H1 (cell line): ENCODE data around the gene PRKCZ. TPM values are rescaled to one million over a fixed set of nuclear protein-coding genes. Genes with fewer than 3 reads are reported as not detected.

Source experiments
- CTCF ChIA-PET: fragments of 300-600 bp; sonication (Branson Sonifier 250); formaldehyde crosslinking; loops from one replicate; lab custom pipeline; 2021; ENCODE audit not compliant: partially characterized antibody; lab: Charles Lee
- POLR2A ChIA-PET: fragments of 300-600 bp; sonication (Branson Sonifier 250); formaldehyde crosslinking; loops from one replicate; lab custom pipeline; 2021; ENCODE audit warnings: inconsistent platforms; ENCODE audit not compliant: partially characterized antibody; lab: Charles Lee
- DNase-seq, 2 experiments: peaks; one replicate each; pipeline versions ENCODE4 v3.0.0 to v3.0.0-alpha.2; 2010 to 2022; ENCODE audit warnings: low spot score in 2 of 2, low read depth in 1 of 2, mixed read lengths in 1 of 2
- FAIRE-seq: peaks from 2 replicates; lab custom pipeline; 2011; peaks lifted over from hg19 to GRCh38; lab: Jason Lieb, UNC
- H2AFZ ChIP-seq: 2 replicates; pipeline ENCODE4 v1.8.1; 2012; ENCODE audit warnings: low read length, inconsistent platforms
- H2AK5ac ChIP-seq: 2 replicates; pipeline ENCODE4 v1.6.1; 2013; ENCODE audit warnings: low read depth, low read length
- H2BK120ac ChIP-seq: replicated peaks from 2 replicates; pipeline ENCODE3; 2013; ENCODE audit warnings: low read depth, low read length, inconsistent platforms
- H2BK12ac ChIP-seq: 2 replicates; pipeline ENCODE4 v1.6.1; 2013; ENCODE audit warnings: low read depth, low read length
- H2BK15ac ChIP-seq: 2 replicates; pipeline ENCODE4 v1.6.1; 2013; ENCODE audit warnings: low read length
- H2BK20ac ChIP-seq: 2 replicates; pipeline ENCODE4 v1.6.1; 2013; ENCODE audit warnings: low read length
- H2BK5ac ChIP-seq: 2 replicates; pipeline ENCODE4 v1.6.1; 2013; ENCODE audit warnings: low read depth, low read length
- H3K14ac ChIP-seq: 2 replicates; pipeline ENCODE4 v1.6.1; 2013; ENCODE audit warnings: inconsistent platforms; ENCODE audit not compliant: insufficient read length
- H3K18ac ChIP-seq: 2 replicates; pipeline ENCODE4 v1.6.1; 2013; ENCODE audit warnings: low read length; ENCODE audit errors: extremely low read depth
- H3K23ac ChIP-seq: 2 replicates; pipeline ENCODE4 v1.6.1; 2013; ENCODE audit warnings: inconsistent platforms; ENCODE audit not compliant: insufficient read length
- H3K23me2 ChIP-seq: 2 replicates; pipeline ENCODE4 v1.6.1; 2013; ENCODE audit warnings: low read depth, low read length
- H3K27ac ChIP-seq: 2 replicates; pipeline ENCODE4 v1.6.1; 2011; ENCODE audit warnings: low read depth, low read length, inconsistent platforms
- H3K27me3 ChIP-seq, 4 experiments: replicated peaks in 1 of 4; 1 replicate in 1 of 4; 2 replicates in 3 of 4; pipeline versions ENCODE4 v1.6.1 to v1.8.1; 2011 to 2013; ENCODE audit warnings: low read length in 3 of 4, mild to moderate bottlenecking in 3 of 4, inconsistent platforms in 2 of 4, mixed read lengths in 2 of 4, moderate library complexity in 1 of 4; ENCODE audit not compliant: control insufficient read depth in 3 of 4, insufficient read depth in 3 of 4; ENCODE audit errors: extremely low read depth in 1 of 4
- H3K36me3 ChIP-seq, 4 experiments: 2 replicates each; pipeline versions ENCODE4 v1.6.1 to v1.8.1; 2011 to 2013; ENCODE audit warnings: mild to moderate bottlenecking in 4 of 4, low read length in 3 of 4, moderate library complexity in 2 of 4, control low read depth in 1 of 4, inconsistent platforms in 1 of 4; ENCODE audit not compliant: insufficient read depth in 4 of 4, control insufficient read depth in 2 of 4
- H3K4ac ChIP-seq: replicated peaks from 2 replicates; pipeline ENCODE3; 2013; ENCODE audit warnings: low read length, low read depth, mixed read lengths, inconsistent platforms; ENCODE audit not compliant: insufficient read length
- H3K4me1 ChIP-seq, 4 experiments: replicated peaks in 1 of 4; 1 replicate in 1 of 4; 2 replicates in 3 of 4; pipeline versions ENCODE4 v1.6.1 to v1.8.1; 2011 to 2013; ENCODE audit warnings: low read length in 3 of 4, inconsistent platforms in 2 of 4, mixed read lengths in 1 of 4; ENCODE audit not compliant: insufficient read depth in 4 of 4, control insufficient read depth in 3 of 4
- H3K4me2 ChIP-seq, 2 experiments: 2 replicates each; pipeline versions ENCODE4 v1.6.1 to v1.8.1; 2011 to 2013; ENCODE audit warnings: low read depth in 2 of 2, low read length in 2 of 2, control low read depth in 1 of 2, inconsistent platforms in 1 of 2, mild to moderate bottlenecking in 1 of 2; ENCODE audit not compliant: insufficient read depth in 1 of 2
- H3K4me3 ChIP-seq, 4 experiments: fragments of 200-600, 300-600 bp in 1 of 4; sonication (generic), shearing (Covaris generic), sonication (Bioruptor Twin) in 1 of 4; 2 replicates each; pipeline versions ENCODE4 v1.5.1 to v1.8.1; 2011 to 2016; ENCODE audit warnings: low read length in 4 of 4, low read depth in 3 of 4, control low read depth in 2 of 4, inconsistent platforms in 2 of 4, mild to moderate bottlenecking in 2 of 4, mixed read lengths in 1 of 4, moderate library complexity in 1 of 4; ENCODE audit not compliant: insufficient read depth in 2 of 4; ENCODE audit errors: extremely low read depth in 1 of 4
- H3K56ac ChIP-seq: replicated peaks from 2 replicates; pipeline ENCODE3; 2013; ENCODE audit warnings: low read depth, mild to moderate bottlenecking, mixed read lengths, low read length, inconsistent platforms; ENCODE audit not compliant: insufficient read length
- H3K79me1 ChIP-seq: 2 replicates; pipeline ENCODE4 v1.6.1; 2013; ENCODE audit warnings: low read depth, low read length, control low read depth
- H3K79me2 ChIP-seq, 2 experiments: 2 replicates each; pipeline versions ENCODE4 v1.6.1 to v1.8.1; 2012 to 2013; ENCODE audit warnings: low read length in 2 of 2, mild to moderate bottlenecking in 2 of 2, inconsistent platforms in 1 of 2; ENCODE audit not compliant: insufficient read depth in 2 of 2, control insufficient read depth in 1 of 2
- H3K9ac ChIP-seq, 4 experiments: replicated peaks in 1 of 4; 1 replicate in 1 of 4; 2 replicates in 3 of 4; pipeline versions ENCODE4 v1.6.1 to v1.8.1; 2011 to 2013; ENCODE audit warnings: low read depth in 3 of 4, low read length in 3 of 4, control low read depth in 2 of 4, mild to moderate bottlenecking in 2 of 4, moderate library complexity in 2 of 4, inconsistent platforms in 1 of 4; ENCODE audit errors: extremely low read depth in 1 of 4
- H3K9me3 ChIP-seq, 2 experiments: 2 replicates each; pipeline versions ENCODE4 v1.6.1 to v1.8.1; 2012 to 2013; ENCODE audit warnings: mild to moderate bottlenecking in 2 of 2, moderate library complexity in 2 of 2, control low read depth in 1 of 2, inconsistent platforms in 1 of 2, low read depth in 1 of 2, low read length in 1 of 2, mixed read lengths in 1 of 2; ENCODE audit not compliant: insufficient read depth in 2 of 2
- H4K20me1 ChIP-seq, 2 experiments: replicated peaks in 1 of 2; 2 replicates each; pipeline versions ENCODE3 to v1.8.1; 2011 to 2013; ENCODE audit warnings: inconsistent platforms in 2 of 2, low read length in 2 of 2, mild to moderate bottlenecking in 1 of 2; ENCODE audit not compliant: insufficient read depth in 2 of 2, control insufficient read depth in 1 of 2
- H4K5ac ChIP-seq: 2 replicates; pipeline ENCODE4 v1.6.1; 2013; ENCODE audit warnings: low read length, low read depth, mixed read lengths, inconsistent platforms; ENCODE audit not compliant: insufficient read length
- H4K8ac ChIP-seq: 2 replicates; pipeline ENCODE4 v1.8.0; 2013; ENCODE audit warnings: mild to moderate bottlenecking, moderate library complexity, low read length, inconsistent platforms; ENCODE audit not compliant: insufficient read depth; ENCODE audit errors: extremely low read depth
- H4K91ac ChIP-seq: replicated peaks from 2 replicates; pipeline ENCODE3; 2013; ENCODE audit warnings: low read length, mixed read lengths, inconsistent platforms; ENCODE audit not compliant: insufficient read length
- SIN3A ChIP-seq, 2 experiments: IDR thresholded peaks in 1 of 2; conservative IDR thresholded peaks in 1 of 2; 2 replicates each; pipeline ENCODE4 v1.6.1; 2011 to 2012; ENCODE audit warnings: low read length in 2 of 2, improper control_type of control experiment in 1 of 2, low read depth in 1 of 2, mild to moderate bottlenecking in 1 of 2
- WGBS, 2 experiments: shearing (Covaris generic) in 1 of 2; methylation state at CpG; one replicate each; pipeline versions ENCODE4 v1.1.6 to v1.1.7; 2013 to 2015; ENCODE audit warnings: low lambda C conversion rate in 2 of 2, mixed read lengths in 2 of 2, inconsistent platforms in 1 of 2, low coverage in 1 of 2, missing lambda C conversion rate in 1 of 2; ENCODE audit not compliant: insufficient replicate concordance in 2 of 2, insufficient coverage in 1 of 2, insufficient read length in 1 of 2; ENCODE audit errors: extremely low coverage in 1 of 2, missing lambda C conversion rate in 1 of 2; 5-methylcytosine and 5-hydroxymethylcytosine counted together
- polyA plus RNA-seq, 7 experiments: library from polyadenylated mRNA; depleted of rRNA in 3 of 7; stranded (reverse) in 5 of 7; unstranded in 2 of 7; fragments of >200 nt in 5 of 7; fragments of 200-250 nt in 2 of 7; gene quantifications; 1 replicate in 5 of 7; 2 replicates in 1 of 7; 4 replicates in 1 of 7; pipeline versions ENCODE4 v1.2.1 to v1.2.3, GENCODE V29; 2011 to 2013; ENCODE audit warnings: missing spikeins in 2 of 7, mixed read lengths in 2 of 7
- total RNA-seq: library from RNA; stranded (reverse); fragmentation: NEBNext Ultra II Directional; extraction: Animal tissue kit (Norgen Biotek cat#: 25700); gene quantifications from 2 replicates; pipeline ENCODE4 v1.2.1, GENCODE V29; 2021

The PRKCZ gene
- total and polyA plus RNA-seq, 2 of the 8 experiments (the other 6 are each of a cell fraction or from before 2014, with no cell fraction given): 37.4 to 45.1 TPM

DNA sequence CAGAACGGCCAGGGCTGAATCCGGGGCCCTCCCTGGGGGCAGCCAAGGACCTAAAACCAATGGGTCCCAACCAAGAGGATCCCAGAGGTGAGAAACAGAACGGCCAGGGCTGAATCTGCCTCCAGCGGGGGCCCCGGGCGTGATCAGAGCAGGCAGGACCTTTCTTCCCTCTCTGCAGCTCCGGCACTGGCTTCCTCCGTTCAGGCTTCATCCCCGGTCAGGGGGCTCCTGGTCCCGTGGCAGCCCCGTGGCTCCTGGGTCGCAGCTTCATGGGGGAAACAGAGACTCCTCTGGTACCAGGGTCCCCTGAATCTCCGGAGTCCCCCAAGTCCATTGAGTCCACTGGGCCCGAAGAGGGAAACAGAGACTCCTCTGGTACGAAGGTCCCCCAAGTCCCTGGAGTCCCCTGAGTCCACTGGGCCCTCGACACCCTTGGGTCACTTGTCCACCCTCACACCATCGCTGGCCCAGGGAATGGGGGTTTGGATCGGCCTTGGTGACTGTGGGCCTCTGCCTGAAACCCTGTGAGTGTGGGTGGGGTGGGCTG, 60.1 kb downstream of the PRKCZ start:
- no peak overlapping the region for H3K14ac ChIP-seq
- WGBS, 2 experiments: 91% methylated on average over 15 of the region's 18 CpGs; no CpG with 5 or more reads in 1 of the 2 experiments
- no peak overlapping the region for H2BK12ac ChIP-seq
- H3K9me3 ChIP-seq: no peaks in the 10 kb centered on the region
- H3K4me1 ChIP-seq: peaks cover 0 to 5% (median 2%) of the 10 kb centered on the region in 4 experiments; a peak in 5 of 7 replicates
- H3K27me3 ChIP-seq: no peaks in the 10 kb centered on the region
- H3K23me2 ChIP-seq: no peaks in the 10 kb centered on the region; the same call in 1 of the 2 replicates
- no peak for TF ChIP-seq SIN3A (conservative IDR thresholded peaks at IDR 0.05 in 1 of 2, IDR thresholded peaks at IDR 0.05 in 1 of 2; ENCODE audit: low read depth in 1 of 2, low read length in 2 of 2)
- TF ChIP-seq, all 59 proteins: peak for 0
- no peak overlapping the region for H4K91ac ChIP-seq
- H3K18ac ChIP-seq: no peak overlapping the region
- no peak overlapping the region for H4K8ac ChIP-seq
- no peaks in the 10 kb centered on the region for H3K79me1 ChIP-seq
- no peak for DNase-seq
- no peak overlapping the region for H2BK5ac ChIP-seq
- H3K4ac ChIP-seq: no peak overlapping the region
- H2BK120ac ChIP-seq: no peak overlapping the region
- FAIRE-seq: no peak
- POLR2A ChIA-PET: no interaction called here
- H4K5ac ChIP-seq: no peak overlapping the region
- H3K79me2 ChIP-seq: no peaks in the 10 kb centered on the region
- no peak overlapping the region for H3K9ac ChIP-seq
- H2AFZ ChIP-seq: no peak overlapping the region
- no peak overlapping the region for H2AK5ac ChIP-seq
- H3K4me2 ChIP-seq: no peak overlapping the region
- H2BK15ac ChIP-seq: no peak overlapping the region
- H3K56ac ChIP-seq: no peak overlapping the region
- peaks cover 0 to 7% (median 2%) of the 10 kb centered on the region in 4 experiments; a peak in 2 of 8 replicates for H3K36me3 ChIP-seq
- CTCF ChIA-PET: interaction anchor here (1.1 to 5.6 kb wide), 4 partner anchors 23 to 65 kb away, joined by 3 to 58 read pairs (median 6); no protein-coding TSS in a partner anchor
- H4K20me1 ChIP-seq: peaks cover 9 to 12% of the 10 kb centered on the region in 2 experiments
- no peak overlapping the region for H2BK20ac ChIP-seq
- no peak overlapping the region for H3K23ac ChIP-seq
- H3K4me3 ChIP-seq: no peak overlapping the region
- no peak overlapping the region for H3K27ac ChIP-seq
